ENCODE data around the gene SATB1.

SATB1 gene

DNA sequence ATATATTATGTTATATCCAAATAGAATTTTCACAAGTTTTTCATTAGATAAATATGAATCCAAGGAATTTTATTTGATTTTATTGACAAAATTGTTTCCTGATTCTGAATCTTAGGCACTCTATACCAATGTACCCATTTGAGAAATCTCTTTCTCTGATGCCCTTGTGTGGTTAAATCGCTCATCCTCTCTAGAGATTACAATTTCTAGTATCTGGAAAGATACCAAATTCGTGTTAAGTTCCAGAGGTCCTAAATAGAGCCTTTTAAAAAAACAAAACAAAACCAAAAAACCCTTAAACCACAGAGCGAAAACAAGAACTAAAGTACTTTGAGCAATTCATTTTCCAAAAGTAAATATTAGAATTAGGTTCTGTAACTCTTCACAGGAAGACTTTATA lies 20.0 kb downstream of the SATB1 start:
- DNase-seq (ENCODE audit: extremely low spot score): no peak
- TF ChIP-seq, protein P1, sequence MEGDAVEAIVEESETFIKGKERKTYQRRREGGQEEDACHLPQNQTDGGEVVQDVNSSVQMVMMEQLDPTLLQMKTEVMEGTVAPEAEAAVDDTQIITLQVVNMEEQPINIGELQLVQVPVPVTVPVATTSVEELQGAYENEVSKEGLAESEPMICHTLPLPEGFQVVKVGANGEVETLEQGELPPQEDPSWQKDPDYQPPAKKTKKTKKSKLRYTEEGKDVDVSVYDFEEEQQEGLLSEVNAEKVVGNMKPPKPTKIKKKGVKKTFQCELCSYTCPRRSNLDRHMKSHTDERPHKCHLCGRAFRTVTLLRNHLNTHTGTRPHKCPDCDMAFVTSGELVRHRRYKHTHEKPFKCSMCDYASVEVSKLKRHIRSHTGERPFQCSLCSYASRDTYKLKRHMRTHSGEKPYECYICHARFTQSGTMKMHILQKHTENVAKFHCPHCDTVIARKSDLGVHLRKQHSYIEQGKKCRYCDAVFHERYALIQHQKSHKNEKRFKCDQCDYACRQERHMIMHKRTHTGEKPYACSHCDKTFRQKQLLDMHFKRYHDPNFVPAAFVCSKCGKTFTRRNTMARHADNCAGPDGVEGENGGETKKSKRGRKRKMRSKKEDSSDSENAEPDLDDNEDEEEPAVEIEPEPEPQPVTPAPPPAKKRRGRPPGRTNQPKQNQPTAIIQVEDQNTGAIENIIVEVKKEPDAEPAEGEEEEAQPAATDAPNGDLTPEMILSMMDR (IDR thresholded peaks at IDR 0.05; ENCODE audit: control extremely low read depth, extremely low read depth, low read depth, missing control alignments): no peak
- CTCF ChIA-PET: interaction anchor here (1.2 kb wide), 1 partner anchor 15 kb away, joined by 3 read pairs; no protein-coding TSS in a partner anchor
- POLR2A ChIA-PET: no interaction called here

DNA sequence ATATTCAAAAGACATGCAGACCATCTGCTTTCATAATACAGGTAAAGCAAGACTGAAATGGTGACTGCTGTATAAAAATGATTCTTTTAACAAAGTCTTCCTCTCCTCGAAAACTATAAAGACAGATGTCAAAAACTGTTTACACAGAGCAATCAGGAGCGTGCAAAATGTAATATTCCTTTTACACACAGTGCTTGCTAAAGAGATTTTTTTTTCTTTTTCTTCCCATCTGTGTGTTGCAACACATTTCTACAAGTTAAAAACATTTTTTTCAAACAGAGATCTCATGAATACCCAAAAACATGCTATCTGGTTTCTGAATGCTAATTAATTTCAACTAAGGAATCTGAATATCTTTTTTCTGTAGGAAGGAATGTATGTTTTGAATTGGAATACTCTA lies 22.1 kb downstream of the SATB1 start:
- ChIA-PET CTCF (interaction anchor here (1.7 to 1.9 kb wide), 2 partner anchors 11 to 19 kb away, joined by 6 to 7 read pairs; no protein-coding TSS in a partner anchor), POLR2A (no interaction called here)
- no peak for DNase-seq (ENCODE audit: extremely low spot score)

DNA sequence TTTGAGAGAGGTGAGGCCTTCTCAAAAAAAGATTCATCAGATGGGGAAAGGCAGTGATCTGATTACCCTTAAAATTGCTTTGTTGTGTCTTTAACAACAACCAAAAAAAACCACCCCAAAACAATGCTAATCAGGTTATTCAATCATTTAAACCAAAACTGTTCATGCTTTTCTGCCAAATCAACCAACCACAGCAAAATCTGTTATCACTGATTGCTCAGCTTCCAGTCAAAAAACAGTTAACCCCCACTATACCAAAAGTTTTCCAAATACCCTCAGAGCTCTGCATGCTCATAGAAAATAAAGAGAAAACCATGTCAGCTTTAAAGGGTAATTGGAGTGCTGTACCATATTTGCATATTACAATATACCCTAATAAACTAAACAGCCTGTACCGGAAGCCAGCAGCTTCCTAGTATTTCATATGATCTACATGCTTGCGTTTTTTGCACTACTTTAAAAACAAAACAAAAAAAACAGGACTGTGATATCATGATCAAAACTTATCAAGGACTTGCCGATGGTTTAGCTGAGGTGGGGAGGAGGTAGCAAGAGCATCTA lies 22.8 kb downstream of the SATB1 start:
- TF ChIP-seq, protein P1 (IDR thresholded peaks at IDR 0.05; ENCODE audit: control extremely low read depth, extremely low read depth, low read depth, missing control alignments): no peak
- DNase-seq (ENCODE audit: extremely low spot score): no peak
- ChIA-PET POLR2A (no interaction called here), CTCF (interaction anchor here (1.7 to 1.9 kb wide), 2 partner anchors 11 to 20 kb away, joined by 6 to 7 read pairs; no protein-coding TSS in a partner anchor)

More for the DNA sequence above, 22.1 kb downstream of the SATB1 start:
- TF ChIP-seq, protein P1 (IDR thresholded peaks at IDR 0.05; ENCODE audit: control extremely low read depth, extremely low read depth, low read depth, missing control alignments): no peak

DNA sequence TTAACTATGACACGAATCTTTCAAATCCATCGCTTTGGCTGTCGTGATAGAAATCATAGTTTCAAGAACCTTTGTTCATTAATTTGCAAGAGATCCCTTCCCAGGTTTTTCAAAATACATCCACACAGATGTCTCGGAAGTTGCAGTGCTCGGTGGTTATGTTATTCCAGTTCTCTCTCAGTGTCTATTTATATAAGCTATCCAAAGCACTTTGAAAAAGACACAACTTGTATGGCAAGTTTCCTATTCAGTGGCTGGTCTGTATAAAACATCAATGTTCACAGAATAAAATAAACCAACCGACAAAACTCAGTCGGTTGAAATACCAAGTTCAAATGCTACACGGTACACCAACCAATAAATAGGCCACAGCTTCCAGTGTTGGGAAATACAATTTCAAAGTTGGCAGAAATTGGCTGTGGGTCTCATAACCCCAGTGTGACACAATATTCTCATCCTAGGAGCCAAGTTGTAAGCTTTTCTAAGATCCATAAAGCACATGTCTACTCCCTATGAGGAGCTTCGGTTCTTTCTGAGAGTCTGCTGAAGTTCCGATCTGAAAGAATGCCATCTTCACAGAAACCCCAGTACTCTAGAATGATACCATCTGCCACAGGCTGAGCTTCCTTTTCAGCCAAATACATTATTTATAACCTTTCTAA lies 23.7 kb downstream of the SATB1 start:
- POLR2A ChIA-PET: no interaction called here

DNA sequence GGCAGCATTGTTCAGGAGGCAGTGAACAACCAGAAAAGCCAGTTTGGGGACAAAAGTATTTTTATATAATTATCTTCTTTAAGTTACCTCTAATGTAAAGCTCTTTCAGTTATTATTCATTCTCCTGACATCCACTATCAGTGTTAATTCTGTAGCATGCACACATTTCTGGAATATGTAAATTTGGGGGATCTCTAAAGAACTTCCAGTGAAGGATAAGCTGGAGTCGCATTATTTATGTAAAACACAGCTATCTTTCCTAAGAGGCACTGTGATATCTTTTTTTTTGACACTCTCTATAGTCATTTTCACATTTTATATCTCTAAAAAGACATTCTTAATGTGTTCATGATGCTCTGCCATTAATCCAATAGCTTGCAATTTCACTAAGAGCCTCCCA lies 26.7 kb downstream of the SATB1 start:
- no peak for DNase-seq (ENCODE audit: extremely low spot score)
- POLR2A ChIA-PET: no interaction called here
- TF ChIP-seq, protein P1 (IDR thresholded peaks at IDR 0.05; ENCODE audit: control extremely low read depth, extremely low read depth, low read depth, missing control alignments): no peak
- CTCF ChIA-PET: interaction anchor here (0.8 to 2.4 kb wide), 2 partner anchors 9 to 13 kb away, joined by 3 to 11 read pairs; no protein-coding TSS in a partner anchor

More for the DNA sequence above, 23.7 kb downstream of the SATB1 start:
- TF ChIP-seq, protein P1 (IDR thresholded peaks at IDR 0.05; ENCODE audit: control extremely low read depth, extremely low read depth, low read depth, missing control alignments): no peak
- no peak for DNase-seq (ENCODE audit: extremely low spot score)
- CTCF ChIA-PET: interaction anchor here (1.0 to 1.9 kb wide), 3 partner anchors 10 to 29 kb away, joined by 3 to 7 read pairs (median 6); no protein-coding TSS in a partner anchor

DNA sequence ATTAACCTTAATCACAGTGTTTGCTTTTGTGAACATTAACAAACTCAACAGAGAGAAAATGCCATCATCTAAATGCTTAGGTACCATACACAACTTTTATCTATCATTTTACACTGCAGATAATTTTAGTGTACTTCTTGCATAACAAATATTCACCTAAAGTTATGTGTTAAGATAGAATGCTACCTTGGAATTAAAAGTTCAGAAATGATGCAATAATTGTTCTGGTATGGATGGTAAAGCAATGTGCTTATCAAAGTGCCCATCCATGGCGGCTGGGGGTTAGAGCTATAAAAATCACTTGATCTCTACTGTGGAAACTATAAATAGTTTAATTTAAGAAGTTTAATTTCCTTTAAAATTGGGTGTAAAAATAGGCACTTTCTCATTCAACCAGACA lies 28.7 kb downstream of the SATB1 start:
- ChIA-PET POLR2A (no interaction called here), CTCF (interaction anchor here (1.3 kb wide), 1 partner anchor 10 kb away, joined by 4 read pairs; no protein-coding TSS in a partner anchor)
- DNase-seq (ENCODE audit: extremely low spot score): no peak
- TF ChIP-seq, protein P1 (IDR thresholded peaks at IDR 0.05; ENCODE audit: control extremely low read depth, extremely low read depth, low read depth, missing control alignments): no peak

Measured in GM10248 (cell line).